Immature natural killer cell (primary cell): ENCODE results near the gene PRKG1. TPM values are rescaled to one million over a fixed set of nuclear protein-coding genes. Genes with fewer than 3 reads are reported as not detected.

Experiments
- DNase-seq, 3 donors: peaks; one replicate each; pipeline ENCODE4 v3.0.0; 2022; ENCODE audit warnings: mixed read lengths in 1 of 3
- H3K27ac Mint-ChIP-seq, 6 donors: one replicate each; pipeline ENCODE4 v1.8.0; 2020; ENCODE audit warnings: mixed read lengths in 6 of 6, mild to moderate bottlenecking in 5 of 6, inconsistent platforms in 4 of 6, moderate library complexity in 3 of 6
- H3K27me3 Mint-ChIP-seq, 3 donors: one replicate each; pipeline ENCODE4 v1.8.0; 2020 to 2021; ENCODE audit warnings: low read depth in 3 of 3, mild to moderate bottlenecking in 3 of 3, mixed read lengths in 3 of 3, moderate library complexity in 3 of 3, inconsistent platforms in 1 of 3
- H3K36me3 Mint-ChIP-seq, 3 donors: one replicate each; pipeline ENCODE4 v1.8.0; 2020; ENCODE audit warnings: mixed read lengths in 3 of 3, inconsistent platforms in 2 of 3, mild to moderate bottlenecking in 2 of 3
- H3K4me1 Mint-ChIP-seq, 2 donors: one replicate each; pipeline ENCODE4 v1.8.0; 2020; ENCODE audit warnings: inconsistent platforms in 2 of 2, mild to moderate bottlenecking in 2 of 2, mixed read lengths in 2 of 2, moderate library complexity in 1 of 2
- H3K4me3 Mint-ChIP-seq, 5 donors: one replicate each; pipeline ENCODE4 v1.8.0; 2020; ENCODE audit warnings: mild to moderate bottlenecking in 5 of 5, mixed read lengths in 5 of 5, inconsistent platforms in 3 of 5, moderate library complexity in 3 of 5
- H3K9me3 Mint-ChIP-seq, 6 donors: one replicate each; pipeline ENCODE4 v1.8.0; 2020; ENCODE audit warnings: mild to moderate bottlenecking in 6 of 6, mixed read lengths in 6 of 6, inconsistent platforms in 4 of 6, moderate library complexity in 3 of 6
- polyA plus RNA-seq, 3 donors: library from polyadenylated mRNA; unstranded; fragments of 300-500 nt; fragmentation: Illumina TruSeq; gene quantifications; one replicate each; pipeline ENCODE4 v1.2.3, GENCODE V29; 2021

Gene PRKG1
- polyA plus RNA-seq, 3 donors from 2014 or later, result 0.46 TPM; not detected in 2

DNA sequence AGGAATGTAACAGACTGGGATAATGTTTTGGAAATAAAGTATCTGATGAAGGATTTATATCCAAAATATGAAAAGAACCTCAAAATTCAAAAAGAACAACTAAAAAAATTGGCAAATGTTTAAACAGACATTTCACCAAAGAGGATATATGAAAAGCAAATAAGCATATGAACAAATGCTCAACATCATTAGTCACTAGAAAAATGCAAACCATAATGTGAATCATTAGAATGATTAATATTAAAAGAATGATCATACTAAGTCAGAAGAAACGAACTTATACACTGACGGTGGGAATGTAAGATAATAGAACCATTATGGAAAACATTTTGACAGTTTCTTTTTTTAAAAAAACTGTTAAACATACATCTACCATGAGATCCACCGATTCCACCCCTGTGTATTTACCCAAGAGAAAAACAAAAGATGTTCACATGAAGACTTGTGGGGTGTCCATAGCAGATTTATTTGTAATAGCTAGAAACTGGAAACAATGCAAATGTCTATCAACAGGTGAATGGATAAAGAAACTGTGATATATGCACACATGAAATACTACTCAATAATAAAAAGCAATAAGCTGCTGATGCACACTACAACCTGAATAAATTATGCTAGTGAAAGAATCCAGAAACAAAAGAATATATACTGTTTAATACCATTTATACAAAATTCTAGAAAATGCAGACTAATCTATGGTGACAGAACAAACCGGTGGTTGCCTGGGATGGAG, 35.7 kb downstream of the PRKG1 start:
- no peaks in the 10 kb centered on the region for H3K36me3 Mint-ChIP-seq
- no peaks in the 10 kb centered on the region for H3K27me3 Mint-ChIP-seq
- no peak for DNase-seq

DNA sequence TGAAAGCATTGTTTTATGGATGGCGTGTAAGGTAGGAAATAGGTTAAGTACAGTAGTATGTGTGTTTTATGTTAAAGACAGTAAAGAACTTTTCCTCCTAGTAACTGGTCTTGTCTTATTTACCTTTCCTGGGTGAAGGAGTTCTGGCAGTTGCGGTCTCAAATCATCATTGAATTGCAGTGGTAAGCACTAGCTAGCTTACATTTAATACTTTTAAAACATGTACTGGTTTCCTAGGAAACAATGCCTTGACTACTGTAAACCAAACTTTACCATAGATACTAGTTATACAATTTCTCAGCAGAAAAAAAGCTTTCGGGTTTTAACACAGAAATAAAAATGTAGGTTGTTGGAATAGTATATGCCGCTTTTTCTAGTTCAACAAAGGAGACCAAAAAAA, 37.7 kb downstream of the PRKG1 start:
- no peak overlapping the region for H3K4me3 Mint-ChIP-seq
- H3K36me3 Mint-ChIP-seq, result no peaks in the 10 kb centered on the region
- no peak for DNase-seq
- peaks cover 0 to 4% (median 0%) of the 10 kb centered on the region in 6 donors for H3K9me3 Mint-ChIP-seq
- H3K27ac Mint-ChIP-seq, result no peak overlapping the region
- no peaks in the 10 kb centered on the region for H3K4me1 Mint-ChIP-seq
- peaks cover 0 to 4% (median 0%) of the 10 kb centered on the region in 3 donors for H3K27me3 Mint-ChIP-seq

More for the DNA sequence above, 35.7 kb downstream of the PRKG1 start:
- Mint-ChIP-seq H3K27ac (no peak overlapping the region), H3K4me3 (no peak overlapping the region), H3K9me3 (peaks cover 0 to 2% (median 0%) of the 10 kb centered on the region in 6 donors), H3K4me1 (no peaks in the 10 kb centered on the region)

DNA sequence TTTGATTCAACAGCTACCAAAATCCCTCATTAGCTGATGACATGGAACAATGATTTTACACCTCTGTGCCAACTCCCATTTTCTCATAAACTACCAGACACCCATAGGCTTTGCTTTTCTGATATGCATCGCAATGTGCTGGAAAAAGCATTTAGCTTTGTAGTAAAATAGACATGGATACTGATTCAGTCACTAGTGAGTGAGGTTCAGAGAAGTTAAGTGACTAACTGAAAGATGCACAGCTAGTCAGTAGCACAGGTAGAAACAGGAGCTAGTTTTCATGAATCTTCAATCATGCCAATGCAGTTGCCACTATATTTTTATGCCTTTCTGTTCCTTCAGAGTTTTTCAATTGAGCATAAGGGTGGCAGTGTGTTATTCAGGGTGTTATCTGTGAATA, 38.7 kb downstream of the PRKG1 start:
- H3K27ac Mint-ChIP-seq, result no peak overlapping the region
- DNase-seq, result no peak
- no peaks in the 10 kb centered on the region for H3K36me3 Mint-ChIP-seq
- H3K9me3 Mint-ChIP-seq, result peaks cover 0 to 4% (median 0%) of the 10 kb centered on the region in 6 donors
- peaks cover 0 to 4% (median 0%) of the 10 kb centered on the region in 3 donors for H3K27me3 Mint-ChIP-seq
- no peaks in the 10 kb centered on the region for H3K4me1 Mint-ChIP-seq
- no peak overlapping the region for H3K4me3 Mint-ChIP-seq

DNA sequence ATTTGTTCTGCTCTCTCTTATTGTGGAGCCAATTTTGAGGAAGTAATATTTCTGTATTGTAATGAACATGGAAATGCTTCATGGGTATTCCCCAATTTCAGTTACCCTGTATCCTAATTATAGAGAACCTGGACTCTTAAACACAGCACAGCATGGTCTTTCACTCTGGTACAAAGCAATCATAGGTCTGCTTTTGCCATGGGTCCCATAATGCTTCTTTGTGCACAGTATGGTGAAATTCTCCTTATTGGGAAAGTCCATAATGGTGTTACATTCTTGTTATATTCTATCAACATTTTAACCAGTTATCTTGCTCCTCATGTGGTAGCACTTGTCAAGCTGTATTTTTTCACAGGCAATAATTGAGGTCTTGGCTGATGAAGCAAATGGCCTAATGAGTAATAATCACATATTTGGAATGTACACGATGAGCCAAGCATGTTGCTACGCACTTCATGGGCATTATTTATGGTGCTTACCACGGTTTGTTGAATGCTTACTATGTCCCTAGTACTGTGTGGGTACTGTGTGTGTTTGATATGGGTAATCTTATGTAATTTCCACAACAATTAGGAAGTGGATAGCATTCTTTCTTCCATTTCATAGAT, 42.9 kb downstream of the PRKG1 start:
- no peak for DNase-seq
- H3K9me3 Mint-ChIP-seq, result peaks cover 0 to 4% (median 0%) of the 10 kb centered on the region in 6 donors
- no peaks in the 10 kb centered on the region for H3K36me3 Mint-ChIP-seq
- H3K4me1 Mint-ChIP-seq, result no peaks in the 10 kb centered on the region
- H3K27ac Mint-ChIP-seq, result no peak overlapping the region
- H3K27me3 Mint-ChIP-seq, result peaks cover 0 to 4% (median 0%) of the 10 kb centered on the region in 3 donors
- H3K4me3 Mint-ChIP-seq, result no peak overlapping the region

DNA sequence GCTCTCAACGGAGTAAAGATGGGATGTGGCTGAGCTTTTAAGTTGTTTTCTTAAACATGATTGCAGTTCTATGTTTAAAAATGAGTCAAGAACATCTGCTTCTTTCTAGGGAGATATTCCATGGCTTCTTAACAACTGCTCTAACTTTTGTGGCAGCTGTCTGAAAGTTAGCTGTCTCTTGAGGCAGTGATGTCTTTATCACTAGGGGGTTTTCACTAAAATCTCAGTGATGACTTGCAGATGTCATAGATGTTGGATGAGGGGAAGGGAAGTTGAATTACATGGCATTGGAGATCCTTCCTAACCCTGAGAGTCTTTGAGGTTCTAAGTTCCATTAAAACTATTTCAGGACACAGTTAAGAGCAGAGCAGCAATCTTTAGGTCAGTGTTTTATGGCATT, 43.5 kb downstream of the PRKG1 start:
- Mint-ChIP-seq H3K27ac (no peak overlapping the region), H3K36me3 (no peaks in the 10 kb centered on the region)

DNA sequence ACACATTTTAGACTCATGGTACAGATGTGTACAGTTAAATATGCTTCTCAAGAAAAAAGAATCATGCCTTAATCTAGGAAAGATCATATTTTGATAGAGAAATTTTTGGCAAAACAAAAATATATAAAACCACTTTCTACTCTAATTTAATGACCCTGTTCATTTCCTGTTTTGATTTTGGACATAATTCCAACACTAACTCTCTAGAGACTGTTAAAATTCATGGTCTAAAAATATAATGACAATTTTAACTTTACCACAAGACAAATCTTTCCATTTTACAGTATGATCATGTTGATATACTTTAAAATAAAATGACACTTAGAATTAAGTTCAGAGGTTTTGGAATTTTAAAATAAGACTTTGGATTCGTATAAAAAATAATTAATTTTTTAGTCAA, 45.2 kb downstream of the PRKG1 start:
- Mint-ChIP-seq H3K4me3 (no peak overlapping the region), H3K9me3 (peaks cover 0 to 2% (median 0%) of the 10 kb centered on the region in 6 donors), H3K4me1 (no peaks in the 10 kb centered on the region), H3K27ac (no peak overlapping the region), H3K36me3 (no peaks in the 10 kb centered on the region), H3K27me3 (peaks cover 0 to 4% (median 0%) of the 10 kb centered on the region in 3 donors)
- no peak for DNase-seq

More for the DNA sequence above, 43.5 kb downstream of the PRKG1 start:
- Mint-ChIP-seq H3K27me3 (peaks cover 0 to 4% (median 0%) of the 10 kb centered on the region in 3 donors), H3K4me1 (no peaks in the 10 kb centered on the region), H3K9me3 (peaks cover 0 to 4% (median 0%) of the 10 kb centered on the region in 6 donors), H3K4me3 (no peak overlapping the region)
- no peak for DNase-seq

DNA sequence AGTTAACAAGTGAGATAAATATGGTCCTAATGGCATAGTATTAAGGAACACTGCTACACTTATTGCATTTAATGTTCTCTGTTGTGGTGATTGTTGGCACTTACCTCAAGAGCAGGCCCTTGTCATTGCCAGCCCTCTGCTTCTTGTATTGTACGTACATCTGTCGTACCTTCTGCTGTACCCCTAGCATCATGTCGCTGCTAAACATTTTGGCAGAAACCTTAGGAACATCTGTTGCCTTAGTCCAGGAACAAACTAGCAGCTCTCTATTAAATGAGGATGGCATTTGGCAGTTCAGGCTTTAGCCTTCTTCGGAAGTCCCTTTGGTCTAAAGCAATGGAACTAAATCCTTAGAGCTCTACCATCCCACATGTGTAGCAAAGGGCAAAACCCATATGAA, 47.6 kb downstream of the PRKG1 start:
- H3K9me3 Mint-ChIP-seq, result no peaks in the 10 kb centered on the region
- no peak overlapping the region for H3K27ac Mint-ChIP-seq
- H3K27me3 Mint-ChIP-seq, result no peaks in the 10 kb centered on the region
- H3K36me3 Mint-ChIP-seq, result no peaks in the 10 kb centered on the region
- DNase-seq, result no peak
- H3K4me3 Mint-ChIP-seq, result no peak overlapping the region
- no peaks in the 10 kb centered on the region for H3K4me1 Mint-ChIP-seq

DNA sequence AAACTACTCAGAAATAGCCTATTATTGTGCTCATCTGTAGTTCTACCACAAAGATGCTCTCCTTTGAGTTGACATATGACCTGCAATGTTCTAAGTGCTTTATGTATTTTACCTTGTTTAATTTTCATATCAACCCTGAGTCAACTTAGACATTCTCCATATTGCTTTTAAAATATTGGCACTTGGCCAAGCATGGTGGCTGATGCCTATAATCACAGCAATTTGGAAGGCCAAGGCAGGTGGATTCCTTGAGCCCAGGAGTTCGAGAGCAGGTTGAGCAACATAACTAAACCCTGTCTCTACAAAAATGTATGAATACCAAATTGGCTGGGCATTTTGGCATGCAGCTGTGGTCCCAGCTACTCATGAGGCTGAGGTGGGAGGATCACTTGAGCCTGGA, 50.6 kb downstream of the PRKG1 start:
- Mint-ChIP-seq H3K36me3 (no peaks in the 10 kb centered on the region), H3K4me1 (no peaks in the 10 kb centered on the region), H3K27ac (no peak overlapping the region), H3K4me3 (no peak overlapping the region), H3K27me3 (no peaks in the 10 kb centered on the region), H3K9me3 (no peaks in the 10 kb centered on the region)
- DNase-seq, result no peak

DNA sequence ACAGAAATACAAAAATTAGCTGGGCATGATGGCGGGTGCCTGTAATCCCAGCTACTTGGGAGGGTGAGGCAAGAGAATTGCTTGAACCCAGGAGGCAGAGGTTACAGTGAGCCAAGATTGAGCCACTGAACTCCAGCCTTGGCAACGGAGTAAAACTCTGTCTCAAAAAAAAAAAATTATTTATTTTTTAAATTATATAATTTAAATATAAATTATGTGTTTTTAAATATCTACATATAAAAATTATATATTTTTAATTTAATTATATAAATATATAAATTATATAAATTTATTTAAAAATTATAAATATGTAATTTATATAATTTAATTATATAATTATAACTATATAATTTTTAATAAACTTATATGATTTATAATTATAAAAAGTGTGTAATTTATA, 51.2 kb downstream of the PRKG1 start:
- no peaks in the 10 kb centered on the region for H3K9me3 Mint-ChIP-seq
- no peak for DNase-seq

DNA sequence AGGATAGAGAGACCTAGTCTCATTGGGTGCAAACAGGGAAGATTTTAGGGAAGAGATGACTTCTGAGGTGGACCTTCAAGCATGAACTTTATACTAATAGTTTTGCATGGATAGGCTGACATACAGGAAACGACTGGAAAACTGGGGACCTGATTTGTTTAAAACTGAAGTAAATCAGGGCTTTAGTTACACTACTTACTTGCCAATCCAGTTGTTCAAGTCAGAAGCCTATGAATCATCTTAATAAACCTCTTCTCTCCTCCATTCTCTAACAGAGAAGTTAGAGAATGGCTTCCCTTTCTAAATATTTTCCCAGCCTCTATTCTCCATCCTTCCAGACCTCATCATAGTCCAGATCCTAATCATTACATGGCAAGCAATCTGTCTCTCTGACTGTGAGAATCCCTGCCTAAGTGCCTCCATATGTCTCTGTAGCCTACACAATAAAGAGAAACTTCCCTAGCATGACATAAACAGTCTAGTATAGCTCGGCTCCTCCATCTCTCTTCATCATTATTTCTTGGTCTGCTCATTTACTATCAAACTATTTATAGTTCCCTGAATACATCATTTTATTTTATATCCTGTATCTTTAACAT, 55.8 kb downstream of the PRKG1 start:
- Mint-ChIP-seq H3K9me3 (no peaks in the 10 kb centered on the region), H3K36me3 (no peaks in the 10 kb centered on the region), H3K27ac (no peak overlapping the region), H3K4me1 (no peaks in the 10 kb centered on the region), H3K27me3 (no peaks in the 10 kb centered on the region), H3K4me3 (no peak overlapping the region)
- no peak for DNase-seq

More for the DNA sequence above, 51.2 kb downstream of the PRKG1 start:
- Mint-ChIP-seq H3K4me1 (no peaks in the 10 kb centered on the region), H3K27ac (no peak overlapping the region), H3K36me3 (no peaks in the 10 kb centered on the region), H3K4me3 (no peak overlapping the region), H3K27me3 (no peaks in the 10 kb centered on the region)

DNA sequence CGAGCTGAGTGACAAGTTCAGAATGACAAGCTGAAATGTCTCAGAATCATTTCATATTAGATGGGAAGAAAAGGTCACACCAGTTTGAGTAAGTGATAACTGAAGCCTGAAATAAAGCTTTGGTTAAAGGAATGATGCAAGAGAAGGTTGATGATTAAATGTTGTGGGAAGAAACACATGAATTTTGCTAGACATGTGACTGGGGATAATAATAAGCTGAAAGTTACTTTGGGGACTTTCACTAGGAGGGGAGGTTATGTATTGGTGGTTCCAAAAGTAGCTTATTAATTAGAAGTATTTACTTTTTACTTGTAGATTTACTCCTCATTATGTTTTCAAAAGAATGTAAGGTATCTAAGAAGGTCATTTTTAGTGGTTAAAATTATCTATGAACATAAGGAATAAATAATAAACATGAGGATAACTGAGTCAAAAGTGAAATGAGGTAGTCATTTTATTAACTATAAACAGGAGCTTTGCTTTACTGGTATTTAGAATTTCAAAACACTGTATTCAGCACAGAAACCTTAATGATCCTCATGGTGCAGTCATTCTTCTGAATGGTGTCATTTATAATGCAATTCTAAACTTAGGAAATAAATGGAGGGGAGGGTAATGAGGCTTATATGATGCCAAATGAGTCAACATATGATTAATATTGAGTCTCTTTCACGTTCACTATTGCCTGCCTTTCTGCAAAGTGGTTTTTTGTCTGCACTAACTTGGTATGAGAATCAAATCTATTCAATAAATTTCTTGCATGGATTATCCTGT, 63.7 kb downstream of the PRKG1 start:
- peaks cover 0 to 2% (median 0%) of the 10 kb centered on the region in 3 donors for H3K27me3 Mint-ChIP-seq
- no peak for DNase-seq
- H3K9me3 Mint-ChIP-seq, result peaks cover 0 to 5% (median 0%) of the 10 kb centered on the region in 6 donors
- no peaks in the 10 kb centered on the region for H3K36me3 Mint-ChIP-seq
- no peak overlapping the region for H3K4me3 Mint-ChIP-seq
- H3K27ac Mint-ChIP-seq, result no peak overlapping the region
- H3K4me1 Mint-ChIP-seq, result no peaks in the 10 kb centered on the region

DNA sequence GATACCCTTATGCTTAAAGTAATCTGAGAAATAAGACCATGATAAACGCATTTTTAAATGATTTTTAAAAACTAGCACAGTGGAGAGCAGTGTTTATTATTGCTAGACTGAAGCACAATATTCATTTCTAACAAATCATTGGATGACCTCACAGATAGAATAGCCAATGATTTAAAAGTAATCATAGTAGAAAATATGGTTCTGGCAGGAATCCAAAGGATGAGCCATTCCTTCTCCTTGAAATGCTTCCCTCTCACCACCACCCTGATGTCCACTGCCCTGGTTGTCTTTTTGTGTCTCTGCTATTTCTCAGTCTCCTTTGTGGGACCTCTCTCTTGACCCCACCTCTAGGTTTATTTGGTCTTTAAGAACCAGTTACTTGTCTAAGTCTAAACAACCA, 64.9 kb downstream of the PRKG1 start:
- H3K27me3 Mint-ChIP-seq, result peaks cover 0 to 2% (median 0%) of the 10 kb centered on the region in 3 donors
- H3K4me1 Mint-ChIP-seq, result no peaks in the 10 kb centered on the region
- H3K27ac Mint-ChIP-seq, result no peak overlapping the region
- no peak for DNase-seq
- no peak overlapping the region for H3K4me3 Mint-ChIP-seq
- H3K36me3 Mint-ChIP-seq, result no peaks in the 10 kb centered on the region
- H3K9me3 Mint-ChIP-seq, result peaks cover 0 to 5% (median 0%) of the 10 kb centered on the region in 6 donors

DNA sequence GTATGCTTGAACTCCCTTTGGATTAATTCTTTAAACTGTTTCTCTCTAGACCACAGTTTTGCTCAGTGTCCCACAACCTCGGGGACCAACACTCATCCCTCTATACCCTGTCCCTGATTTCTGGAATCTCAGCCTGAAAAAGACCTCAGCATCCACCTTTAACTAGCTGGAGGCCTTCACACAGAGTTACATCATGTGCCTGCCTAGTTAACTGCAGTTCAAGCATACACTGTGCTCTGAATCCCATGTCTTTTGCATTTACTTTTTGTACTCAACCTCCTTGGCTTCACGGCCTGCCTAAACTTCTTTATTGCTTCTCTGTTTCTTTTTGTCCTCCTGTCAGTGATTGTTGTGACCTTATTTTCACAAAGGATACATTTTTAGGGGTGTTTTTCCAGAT, 66.7 kb downstream of the PRKG1 start:
- H3K4me3 Mint-ChIP-seq, result no peak overlapping the region
- H3K4me1 Mint-ChIP-seq, result no peaks in the 10 kb centered on the region
- no peak overlapping the region for H3K27ac Mint-ChIP-seq
- peaks cover 0 to 3% (median 0%) of the 10 kb centered on the region in 6 donors for H3K9me3 Mint-ChIP-seq
- no peak for DNase-seq
- H3K36me3 Mint-ChIP-seq, result no peaks in the 10 kb centered on the region
- H3K27me3 Mint-ChIP-seq, result peaks cover 0 to 2% (median 0%) of the 10 kb centered on the region in 3 donors
